HG02642 (cell line): ENCODE data around the gene TDRD3.
"Not testable (repeated sequence)": the region's sequence is repeated elsewhere in the genome, so short reads cannot be mapped to it uniquely, and the experiment has no call there.

Source experiments
- ATAC-seq: cut with Tn5 transposase; IDR thresholded peaks from one replicate; pipeline ENCODE4 v1.9.1; 2021; ENCODE audit warnings: mild to moderate bottlenecking; ENCODE audit not compliant: unreplicated experiment, poor library complexity

The TDRD3 gene

GRCh38 chr13:60396783-60397703, at the start of gene TDRD3:
Gene TDRD3, plus strand, starts transcription at chr13:60397220. Its CDS starts 145 bp downstream, at chr13:60397365.
- ATAC-seq, result peak; percentile 62

GRCh38 chr13:60347690-60348089, 49.3 kb upstream of the TDRD3 start:
- ATAC-seq, result no peak

GRCh38 chr13:60348097-60348496, 48.9 kb upstream of the TDRD3 start:
- ATAC-seq, result no peak

GRCh38 chr13:60351326-60351725, 45.7 kb upstream of the TDRD3 start:
- ATAC-seq, result no peak

GRCh38 chr13:60351855-60352615, 45.0 kb upstream of the TDRD3 start:
- no peak for ATAC-seq

- ATAC-seq, result no peak
Observed at GRCh38 chr13:60352644-60353043, 44.4 kb upstream of the TDRD3 start.

- ATAC-seq, result no peak
Observed at GRCh38 chr13:60355056-60355455, 42.0 kb upstream of the TDRD3 start.

- ATAC-seq, result no peak
Observed at GRCh38 chr13:60356970-60357369, 40.0 kb upstream of the TDRD3 start.

- ATAC-seq, result no peak
Observed at GRCh38 chr13:60358453-60358852, 38.6 kb upstream of the TDRD3 start.

- no peak for ATAC-seq
Observed at GRCh38 chr13:60363288-60363687, 33.7 kb upstream of the TDRD3 start.

GRCh38 chr13:60369242-60369641, 27.8 kb upstream of the TDRD3 start:
- peak; percentile 56 for ATAC-seq

- ATAC-seq, result no peak
Observed at GRCh38 chr13:60370343-60370742, 26.7 kb upstream of the TDRD3 start.

- ATAC-seq, result no peak
Observed at GRCh38 chr13:60372141-60372540, 24.9 kb upstream of the TDRD3 start.

- ATAC-seq, result not testable (repeated sequence)
Observed at GRCh38 chr13:60379282-60379681, 17.7 kb upstream of the TDRD3 start.

- ATAC-seq, result no peak
Observed at GRCh38 chr13:60379837-60380565, 17.0 kb upstream of the TDRD3 start.

- no peak for ATAC-seq
Observed at GRCh38 chr13:60384911-60385310, 12.1 kb upstream of the TDRD3 start.

- ATAC-seq, result no peak
Observed at GRCh38 chr13:60386250-60386649, 10.8 kb upstream of the TDRD3 start.

- no peak for ATAC-seq
Observed at GRCh38 chr13:60392131-60392530, 4.9 kb upstream of the TDRD3 start.

- ATAC-seq, result peak; percentile 78
Observed at GRCh38 chr13:60395971-60396782, 843 bp upstream of the TDRD3 start.
